ENCODE measurements around the gene DUSP22. TPM values are rescaled to one million over a fixed set of nuclear protein-coding genes. Genes with fewer than 3 reads are reported as not detected.

The DUSP22 gene
- total and polyA plus RNA-seq, 2 of the 8 experiments (the other 6 are each of a cell fraction or from before 2014, with no cell fraction given) = 15.5 to 32.4 TPM

GRCh38 chr6:301526-301925 lies 9.2 kb downstream of the DUSP22 start:
- H2BK20ac ChIP-seq (ENCODE audit: low read length) = no peak overlapping the region
- TF ChIP-seq EZH2 (IDR thresholded peaks at IDR 0.05; ENCODE audit: low read depth, low read length, severe bottlenecking) (no peak), YY1 (IDR thresholded peaks at IDR 0.05; ENCODE audit: low read depth, low read length) (no peak), JUN (IDR thresholded peaks at IDR 0.05; ENCODE audit: low read depth, low read length) (no peak), ATF2 (IDR thresholded peaks at IDR 0.05; ENCODE audit: low read length) (no peak), SIN3A (conservative IDR thresholded peaks at IDR 0.05 in 1 of 2, IDR thresholded peaks at IDR 0.05 in 1 of 2; ENCODE audit: low read depth in 1 of 2, low read length in 2 of 2) (no peak), ATF3 (IDR thresholded peaks at IDR 0.05; ENCODE audit: insufficient read depth, low read depth, low read length) (no peak), CHD2 (IDR thresholded peaks at IDR 0.05; ENCODE audit: low read length) (no peak), FOSL1 (IDR thresholded peaks at IDR 0.05; ENCODE audit: insufficient read depth, low read depth, low read length) (no peak), PHF8 (conservative IDR thresholded peaks at IDR 0.05; ENCODE audit: low read depth, low read length) (no peak), SP4 (IDR thresholded peaks at IDR 0.05; ENCODE audit: low read length) (no peak), TAF1 (IDR thresholded peaks at IDR 0.05; ENCODE audit: low read depth, low read length) (no peak), ZNF274 (IDR thresholded peaks at IDR 0.05; ENCODE audit: borderline replicate concordance, extremely low read depth, low read length) (no peak)

More at GRCh38 chr6:301526-301925, 9.2 kb downstream of the DUSP22 start:
- 88% methylated on average over 8 of the region's 8 CpGs; no CpG with 5 or more reads in 1 of the 2 experiments for WGBS, 2 experiments (ENCODE audit: extremely low coverage in 1 of 2, insufficient coverage in 1 of 2, insufficient read length in 1 of 2, insufficient replicate concordance in 2 of 2, low coverage in 1 of 2, low lambda C conversion rate in 2 of 2, missing lambda C conversion rate in 1 of 2)
- Histone ChIP-seq H2BK120ac (replicated peaks; ENCODE audit: low read depth, low read length) (no peak overlapping the region), H2AK5ac (ENCODE audit: low read depth, low read length) (no peak overlapping the region), H3K14ac (ENCODE audit: insufficient read length) (no peak overlapping the region), H3K36me3 (ENCODE audit: control insufficient read depth in 2 of 4, insufficient read depth in 4 of 4, low read length in 3 of 4) (no peaks in the 10 kb centered on the region; a peak in 1 of 8 replicates), H3K27ac (ENCODE audit: low read depth, low read length) (no peak overlapping the region), H3K18ac (ENCODE audit: extremely low read depth, low read length) (no peak overlapping the region), H3K56ac (replicated peaks; ENCODE audit: insufficient read length, low read depth, low read length) (no peak overlapping the region), H2BK5ac (ENCODE audit: low read depth, low read length) (no peak overlapping the region), H4K5ac (ENCODE audit: insufficient read length, low read depth, low read length) (no peak overlapping the region), H3K79me1 (ENCODE audit: low read depth, low read length) (peaks cover 5% of the 10 kb centered on the region; the same call in 1 of the 2 replicates), H3K23ac (ENCODE audit: insufficient read length) (no peak overlapping the region), H2AFZ (ENCODE audit: low read length) (no peak overlapping the region), H4K20me1 (replicated peaks in 1 of 2; ENCODE audit: control insufficient read depth in 1 of 2, insufficient read depth in 2 of 2, low read length in 2 of 2) (peaks cover 0 to 2% of the 10 kb centered on the region in 2 experiments), H3K27me3 (replicated peaks in 1 of 4; ENCODE audit: control insufficient read depth in 3 of 4, extremely low read depth in 1 of 4, insufficient read depth in 3 of 4, low read length in 3 of 4) (no peaks in the 10 kb centered on the region), H3K4me1 (replicated peaks in 1 of 4; ENCODE audit: control insufficient read depth in 3 of 4, insufficient read depth in 4 of 4, low read length in 3 of 4) (peaks cover 0 to 4% (median 2%) of the 10 kb centered on the region in 4 experiments; a peak in 5 of 7 replicates), H3K23me2 (ENCODE audit: low read depth, low read length) (no peaks in the 10 kb centered on the region), H3K4me3 (ENCODE audit: extremely low read depth in 1 of 4, insufficient read depth in 2 of 4, low read depth in 3 of 4, low read length in 4 of 4) (no peak overlapping the region), H4K91ac (replicated peaks; ENCODE audit: insufficient read length, low read length) (no peak overlapping the region), H4K8ac (ENCODE audit: extremely low read depth, insufficient read depth, low read length) (no peak overlapping the region), H3K79me2 (ENCODE audit: control insufficient read depth in 1 of 2, insufficient read depth in 2 of 2, low read length in 2 of 2) (peaks cover 4 to 14% of the 10 kb centered on the region in 2 experiments; a peak in 2 of 4 replicates), H3K4me2 (ENCODE audit: insufficient read depth in 1 of 2, low read depth in 2 of 2, low read length in 2 of 2) (no peak overlapping the region), H3K9me3 (ENCODE audit: insufficient read depth in 2 of 2, low read depth in 1 of 2, low read length in 1 of 2) (peaks cover 52 to 85% of the 10 kb centered on the region in 2 experiments), H2BK15ac (ENCODE audit: low read length) (no peak overlapping the region), H3K4ac (replicated peaks; ENCODE audit: insufficient read length, low read depth, low read length) (no peak overlapping the region), H2BK12ac (ENCODE audit: low read depth, low read length) (no peak overlapping the region), H3K9ac (replicated peaks in 1 of 4; ENCODE audit: extremely low read depth in 1 of 4, low read depth in 3 of 4, low read length in 3 of 4) (no peak overlapping the region)
- ChIA-PET CTCF (ENCODE audit: partially characterized antibody) (interaction anchor here (1.0 to 1.8 kb wide), 4 partner anchors 16 to 107 kb away, joined by 3 to 4 read pairs (median 3); no protein-coding TSS in a partner anchor), POLR2A (ENCODE audit: partially characterized antibody) (no interaction called here)
- DNase-seq (ENCODE audit: low read depth in 1 of 2, low spot score in 2 of 2) (no peak), FAIRE-seq (no peak)
